HepG2 (cell line): ENCODE results near the gene TOMM22. TPM values are rescaled to one million over a fixed set of nuclear protein-coding genes. Genes with fewer than 3 reads are reported as not detected.

Experiments used
- ATF1 ChIP-seq: IDR thresholded peaks from 2 replicates; pipeline ENCODE4 v1.6.1; 2016; ENCODE audit warnings: mild to moderate bottlenecking, control low read depth
- CEBPZ ChIP-seq: IDR thresholded peaks from 2 replicates; pipeline ENCODE4 v1.6.1; 2012; ENCODE audit warnings: low read length, improper control_type of control experiment
- DR1 ChIP-seq: sonication (generic); formaldehyde crosslinking; IDR thresholded peaks from 2 replicates; pipeline ENCODE4 v1.8.0; 2021; ENCODE audit warnings: mild to moderate bottlenecking, missing genetic modification reagents, inconsistent platforms
- ELF4 ChIP-seq: sonication (generic); formaldehyde crosslinking; IDR thresholded peaks from 2 replicates; pipeline ENCODE4 v1.5.0; 2020; ENCODE audit warnings: missing genetic modification reagents, mild to moderate bottlenecking, moderate library complexity, borderline replicate concordance
- ETV6 ChIP-seq: sonication (generic); formaldehyde crosslinking; conservative IDR thresholded peaks from 2 replicates; pipeline ENCODE4 v1.4.0; 2020; ENCODE audit warnings: missing genetic modification reagents
- GFI1 ChIP-seq: sonication (generic); formaldehyde crosslinking; IDR thresholded peaks from 2 replicates; pipeline ENCODE4 v1.5.0; 2020; ENCODE audit warnings: missing genetic modification reagents, mild to moderate bottlenecking, borderline replicate concordance
- HMGXB3 ChIP-seq: sonication (generic); formaldehyde crosslinking; IDR thresholded peaks from 2 replicates; pipeline ENCODE4 v1.4.0; 2020; ENCODE audit warnings: missing genetic modification reagents, borderline replicate concordance
- IKZF4 ChIP-seq: sonication (generic); formaldehyde crosslinking; IDR thresholded peaks from 2 replicates; pipeline ENCODE4 v1.5.1; 2020; ENCODE audit warnings: borderline replicate concordance, mild to moderate bottlenecking, low read depth, missing genetic modification reagents; ENCODE audit errors: not compliant biosample characterization
- KDM5A ChIP-seq: fragments of 200-600 bp; sonication (generic); IDR thresholded peaks from 2 replicates; pipeline ENCODE4 v1.7.0; 2018; ENCODE audit warnings: antibody characterized with exemption, mild to moderate bottlenecking, low read length, borderline replicate concordance
- MAFK ChIP-seq, 2 experiments: IDR thresholded peaks in 1 of 2; conservative IDR thresholded peaks in 1 of 2; 2 replicates each; pipeline ENCODE4 v1.6.1; 2011; ENCODE audit warnings: improper control_type of control experiment in 2 of 2, low read length in 2 of 2
- NCOA2 ChIP-seq: sonication (generic); formaldehyde crosslinking; IDR thresholded peaks from 2 replicates; pipeline ENCODE4 v1.8.0; 2022; ENCODE audit warnings: inconsistent platforms
- NRL ChIP-seq: sonication (generic); formaldehyde crosslinking; IDR thresholded peaks from 2 replicates; pipeline ENCODE4 v1.5.0; 2020; ENCODE audit warnings: missing genetic modification reagents, mild to moderate bottlenecking, moderate library complexity, borderline replicate concordance
- PAWR ChIP-seq: sonication (generic); formaldehyde crosslinking; IDR thresholded peaks from 2 replicates; pipeline ENCODE4 v1.4.0; 2020; ENCODE audit warnings: missing genetic modification reagents, mild to moderate bottlenecking, borderline replicate concordance
- SAP130 ChIP-seq: IDR thresholded peaks from 2 replicates; pipeline ENCODE4 v1.6.1; 2016; ENCODE audit warnings: low read depth
- YY1 ChIP-seq: IDR thresholded peaks from 2 replicates; pipeline ENCODE4 v1.6.1; 2011; ENCODE audit warnings: low read length, low read depth, moderate library complexity, mild to moderate bottlenecking; ENCODE audit not compliant: insufficient read depth, insufficient replicate concordance
- ZBTB14 ChIP-seq: sonication (generic); formaldehyde crosslinking; IDR thresholded peaks from 2 replicates; pipeline ENCODE4 v1.4.0; 2020; ENCODE audit warnings: missing genetic modification reagents
- ZBTB3 ChIP-seq: sonication (generic); formaldehyde crosslinking; IDR thresholded peaks from 2 replicates; pipeline ENCODE4 v1.4.0; 2020; ENCODE audit warnings: low read depth, mild to moderate bottlenecking, moderate library complexity, missing genetic modification reagents, borderline replicate concordance
- ZNF430 ChIP-seq: sonication (generic); formaldehyde crosslinking; IDR thresholded peaks from 2 replicates; pipeline ENCODE4 v1.9.0; 2021; ENCODE audit warnings: mild to moderate bottlenecking, missing genetic modification reagents
- ZNF589 ChIP-seq: sonication (generic); formaldehyde crosslinking; conservative IDR thresholded peaks from 2 replicates; pipeline ENCODE4 v1.8.0; 2022; ENCODE audit warnings: mild to moderate bottlenecking, moderate library complexity, missing genetic modification reagents
- polyA plus RNA-seq, 8 experiments: library from polyadenylated mRNA; depleted of rRNA in 3 of 8; stranded (reverse) in 7 of 8; unstranded in 1 of 8; fragments of >200 nt; fragmentation: Illumina TruSeq in 4 of 8; extraction: Trizol in 4 of 8; gene quantifications; 2 replicates each; pipeline versions ENCODE4 v1.2.1 to v1.2.3, GENCODE V29; 2011 to 2016; ENCODE audit warnings: low read depth in 4 of 8, missing spikeins in 1 of 8, mixed read lengths in 1 of 8; ENCODE audit not compliant: insufficient read depth in 1 of 8
- total RNA-seq, 5 experiments: library from RNA; depleted of rRNA; stranded (reverse); fragments of >200 nt; fragmentation: Illumina TruSeq; extraction: Trizol; gene quantifications; 2 replicates each; pipeline ENCODE4 v1.2.3, GENCODE V29; 2016; ENCODE audit warnings: low read depth in 1 of 5

TOMM22 gene
- total and polyA plus RNA-seq, 2 of the 13 experiments (the other 11 are each of a cell fraction or from before 2014, with no cell fraction given) = 46.9 to 118 TPM

GRCh38 chr22:38681582-38682335 lies at the start of gene TOMM22 (continued):
- TF ChIP-seq ZBTB14 (CRISPR knock-in tag) (peak; percentile 72), ZNF430 (CRISPR knock-in tag) (peak; percentile 63; the same call in 1 of the 2 replicates), MAFK (conservative IDR thresholded peaks at IDR 0.05 in 1 of 2, IDR thresholded peaks at IDR 0.05 in 1 of 2; ENCODE audit: low read length in 2 of 2) (0 out of 4 replicates have a peak, but pooled peaks of 1 of the 2 experiments have one; percentile 0), PAWR (CRISPR knock-in tag) (no peak), YY1 (peak; percentile 99), IKZF4 (CRISPR knock-in tag) (peak; percentile 89), ELF4 (CRISPR knock-in tag) (0 out of 2 replicates have a peak, but pooled peaks have one; percentile 86), NCOA2 (CRISPR knock-in tag) (peak; percentile 66), HMGXB3 (CRISPR knock-in tag) (peak; percentile 92), KDM5A (peak; percentile 99), ATF1 (CRISPR knock-in tag) (0 out of 2 replicates have a peak, but pooled peaks have one; percentile 20), GFI1 (CRISPR knock-in tag) (peak; percentile 63; the same call in 1 of the 2 replicates), ZNF589 (0 out of 2 replicates have a peak, but pooled peaks have one; percentile 51), ZBTB3 (0 out of 2 replicates have a peak, but pooled peaks have one; percentile 33), ETV6 (CRISPR knock-in tag) (peak; percentile 96), DR1 (CRISPR knock-in tag) (peak; percentile 81), SAP130 (CRISPR knock-in tag) (peak; percentile 96), NRL (CRISPR knock-in tag) (peak; percentile 90; the same call in 1 of the 2 replicates), CEBPZ (no peak)
